Measurements from ENCODE around the gene ITGBL1.

Gene ITGBL1

GRCh38 chr13:101451641-101452040 is 834 bp upstream of the ITGBL1 start:
- no peak for DNase-seq (ENCODE audit: low read depth)

DNA sequence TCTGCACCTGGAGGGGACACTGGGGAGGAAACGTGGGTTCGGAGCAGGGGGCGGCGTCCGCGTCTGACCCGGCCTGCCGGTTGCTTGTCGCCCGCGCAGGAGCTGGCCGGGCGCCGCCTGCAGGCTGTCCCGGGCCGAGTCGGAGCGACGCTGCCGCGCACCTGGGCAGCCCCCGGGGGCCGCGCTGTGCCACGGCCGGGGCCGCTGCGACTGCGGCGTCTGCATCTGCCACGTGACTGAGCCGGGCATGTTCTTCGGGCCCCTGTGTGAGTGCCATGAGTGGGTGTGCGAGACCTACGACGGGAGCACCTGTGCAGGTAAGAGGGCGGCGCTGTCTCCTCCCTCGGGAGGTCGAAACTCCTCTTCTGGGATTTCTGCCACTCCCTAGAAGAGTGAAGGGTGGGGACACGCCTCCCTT is 1.3 kb downstream of the ITGBL1 start:
- DNase-seq (ENCODE audit: low read depth), result no peak

DNA sequence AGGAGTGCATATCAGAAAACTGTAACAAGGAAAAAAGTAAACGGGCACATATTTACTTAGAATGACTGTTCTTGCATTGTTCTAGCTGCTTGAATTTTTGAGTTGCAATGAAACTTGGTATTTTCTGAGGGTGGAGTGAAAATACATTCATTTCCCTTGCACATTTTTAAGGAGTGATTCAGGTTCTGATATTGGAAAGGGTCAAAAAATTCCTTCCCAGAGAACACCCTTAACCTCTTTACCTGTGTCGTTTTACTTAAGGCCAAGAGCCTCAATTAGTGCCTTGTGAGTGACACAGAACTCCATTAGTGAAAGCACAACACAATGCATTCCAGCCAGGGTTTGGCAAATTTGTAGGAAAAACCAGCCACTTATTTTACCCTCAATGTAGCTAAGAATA is 2.3 kb downstream of the ITGBL1 start:
- DNase-seq (ENCODE audit: low read depth), result no peak

DNA sequence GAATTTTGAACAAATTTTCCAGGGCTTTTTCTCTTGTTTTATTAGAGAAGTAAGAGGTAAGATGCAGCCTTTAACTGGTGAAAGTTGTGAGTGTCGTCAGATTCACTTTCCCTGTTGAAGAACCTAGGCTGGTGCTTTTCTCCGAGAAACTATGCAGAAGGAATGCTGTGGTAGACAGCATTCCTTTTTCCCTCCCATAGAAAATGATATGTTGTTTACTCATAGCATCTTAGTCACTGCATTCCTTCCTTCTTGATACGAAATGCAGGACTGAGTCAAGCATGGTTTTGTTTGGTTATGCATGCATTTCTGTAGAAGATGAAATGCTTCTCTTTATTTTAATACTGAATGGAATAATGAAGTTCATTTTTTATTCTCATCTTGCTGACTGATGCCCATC is 3.4 kb downstream of the ITGBL1 start:
- DNase-seq (ENCODE audit: low read depth), result no peak

GRCh38 chr13:101457176-101457575 is 4.7 kb downstream of the ITGBL1 start:
- no peak for DNase-seq (ENCODE audit: low read depth)

- no peak for DNase-seq (ENCODE audit: low read depth)
Measured at GRCh38 chr13:101465877-101466276, 13.4 kb downstream of the ITGBL1 start.

GRCh38 chr13:101467415-101467814 is 14.9 kb downstream of the ITGBL1 start:
- no peak for DNase-seq (ENCODE audit: low read depth)

DNA sequence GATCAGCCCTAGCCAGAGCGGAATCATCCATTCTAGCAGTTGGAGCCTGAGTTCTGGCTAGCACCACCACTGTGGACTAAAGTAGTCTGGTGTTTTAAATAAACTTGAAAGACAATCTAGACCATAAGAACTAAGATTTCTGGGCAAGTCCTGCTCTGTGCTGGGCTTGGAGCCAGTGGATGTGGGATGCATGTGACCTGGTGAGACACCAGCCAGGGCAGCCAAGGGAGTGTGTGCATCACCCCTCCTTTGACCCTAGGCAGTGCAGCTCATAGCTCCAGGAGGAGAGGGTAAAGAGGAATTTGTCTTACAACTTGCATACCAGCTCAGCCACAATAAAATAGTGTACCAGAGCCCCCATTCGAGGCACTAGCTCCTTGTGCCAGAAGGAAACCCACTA is 21.0 kb downstream of the ITGBL1 start:
- DNase-seq (ENCODE audit: low read depth), result no peak

GRCh38 chr13:101474419-101474957 is 22.0 kb downstream of the ITGBL1 start:
- DNase-seq (ENCODE audit: low read depth), result no peak

- no peak for DNase-seq (ENCODE audit: low read depth)
Measured at GRCh38 chr13:101475536-101475935, 23.1 kb downstream of the ITGBL1 start.

- DNase-seq (ENCODE audit: low read depth), result no peak
Measured at GRCh38 chr13:101481421-101481820, 28.9 kb downstream of the ITGBL1 start.

GRCh38 chr13:101486708-101487437 is 34.4 kb downstream of the ITGBL1 start:
- DNase-seq (ENCODE audit: low read depth), result no peak

DNA sequence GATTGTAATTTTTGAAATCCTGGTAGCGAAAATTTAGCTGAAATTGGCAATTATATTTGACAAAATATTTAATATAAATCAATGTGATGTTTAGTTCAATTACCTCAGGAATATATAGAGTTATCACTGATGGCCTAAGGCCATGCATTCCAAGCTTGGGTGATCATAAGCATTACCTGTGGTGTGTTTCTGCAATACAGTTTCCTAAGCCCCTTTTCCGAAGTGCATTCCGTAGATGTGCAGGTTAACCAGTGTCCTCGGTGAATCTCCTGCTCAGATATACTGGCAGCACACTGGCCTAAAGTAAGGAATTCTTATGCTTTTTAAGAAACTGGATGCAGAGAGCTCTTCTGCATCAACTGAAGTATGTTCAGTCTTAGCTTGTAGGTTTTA is 35.0 kb downstream of the ITGBL1 start:
- DNase-seq (ENCODE audit: low read depth), result no peak

DNA sequence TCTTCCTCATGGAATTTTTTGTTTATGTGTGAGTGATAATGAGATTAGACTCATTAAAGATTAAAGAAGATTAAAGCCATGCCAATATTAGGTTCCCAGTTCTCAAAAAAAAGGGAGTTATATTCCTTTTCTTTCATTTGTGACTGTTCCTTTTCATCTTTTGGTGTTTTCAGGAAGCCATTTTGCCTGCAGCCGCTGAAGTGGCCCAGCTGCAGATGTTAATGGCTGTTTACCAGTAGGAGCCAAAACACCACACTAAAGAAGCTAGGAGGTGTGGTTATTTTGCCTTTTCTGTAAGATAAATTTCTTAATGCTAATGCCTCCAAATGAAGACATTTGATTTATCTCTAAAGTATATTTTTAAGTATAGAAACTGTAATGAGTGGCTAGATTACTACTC is 36.3 kb downstream of the ITGBL1 start:
- DNase-seq (ENCODE audit: low read depth), result no peak

DNA sequence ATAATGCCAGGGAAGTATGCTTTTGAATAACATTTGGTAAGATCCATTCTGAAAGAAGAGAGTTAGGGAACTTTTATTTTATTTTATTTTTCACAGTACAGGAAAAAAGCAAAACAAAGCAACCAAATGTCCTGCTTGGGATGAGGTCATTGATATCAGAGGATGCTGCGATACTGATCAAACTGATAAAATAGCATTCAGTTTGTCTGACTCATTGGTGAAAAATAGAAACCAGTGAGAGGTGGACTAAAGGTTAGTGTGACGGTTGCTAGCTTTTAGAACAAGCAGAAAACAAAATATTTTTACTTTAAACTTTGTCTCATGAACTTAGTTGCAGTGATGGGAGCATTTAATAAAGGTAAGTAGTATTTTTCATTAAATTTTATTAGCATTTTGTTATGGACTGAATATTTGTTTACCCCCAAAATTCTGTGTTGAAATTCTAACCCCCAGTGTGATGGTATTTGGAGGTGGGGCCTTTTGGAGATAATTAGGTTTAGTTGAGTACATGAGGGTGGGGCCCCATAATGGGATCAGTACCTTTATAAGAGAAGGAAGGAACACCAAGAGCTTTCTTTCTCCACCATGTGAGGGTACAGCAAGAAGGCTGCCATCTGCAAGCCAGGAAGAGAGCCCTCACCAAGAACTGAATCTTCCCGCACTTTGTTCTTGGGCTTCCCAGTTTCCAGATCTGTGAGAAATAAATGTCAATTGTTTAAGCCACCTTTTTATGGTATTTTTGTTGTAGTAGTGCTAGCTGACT is 37.3 kb downstream of the ITGBL1 start:
- no peak for DNase-seq (ENCODE audit: low read depth)

DNA sequence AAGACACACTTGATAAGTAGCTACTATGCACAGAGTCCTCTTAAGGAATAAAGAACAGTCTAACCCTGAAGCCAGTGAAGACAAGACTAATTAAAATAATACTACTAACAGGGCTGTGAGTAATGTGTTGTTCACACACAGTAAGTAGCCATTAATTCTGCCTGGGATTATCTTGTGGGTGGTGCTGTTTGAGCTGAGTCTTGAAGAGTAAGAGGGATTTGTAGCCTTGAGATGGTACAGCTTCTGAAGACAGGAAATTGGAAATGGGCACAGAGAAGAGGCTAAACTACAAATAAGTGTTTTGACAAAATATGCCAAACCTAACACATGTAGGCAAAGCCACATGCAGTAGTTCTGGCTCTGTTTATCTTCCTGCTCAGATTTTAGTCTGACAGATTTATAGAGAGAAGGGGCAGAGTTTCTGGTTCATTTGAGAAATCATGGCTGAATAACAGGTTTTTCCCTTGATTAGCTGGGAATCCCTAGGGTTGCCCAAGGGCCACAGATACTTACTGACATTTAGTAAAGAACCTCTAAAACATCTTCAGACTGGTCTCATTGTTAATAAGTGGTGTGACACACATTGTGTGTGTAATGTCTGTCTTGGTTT is 38.0 kb downstream of the ITGBL1 start:
- no peak for DNase-seq (ENCODE audit: low read depth)

DNA sequence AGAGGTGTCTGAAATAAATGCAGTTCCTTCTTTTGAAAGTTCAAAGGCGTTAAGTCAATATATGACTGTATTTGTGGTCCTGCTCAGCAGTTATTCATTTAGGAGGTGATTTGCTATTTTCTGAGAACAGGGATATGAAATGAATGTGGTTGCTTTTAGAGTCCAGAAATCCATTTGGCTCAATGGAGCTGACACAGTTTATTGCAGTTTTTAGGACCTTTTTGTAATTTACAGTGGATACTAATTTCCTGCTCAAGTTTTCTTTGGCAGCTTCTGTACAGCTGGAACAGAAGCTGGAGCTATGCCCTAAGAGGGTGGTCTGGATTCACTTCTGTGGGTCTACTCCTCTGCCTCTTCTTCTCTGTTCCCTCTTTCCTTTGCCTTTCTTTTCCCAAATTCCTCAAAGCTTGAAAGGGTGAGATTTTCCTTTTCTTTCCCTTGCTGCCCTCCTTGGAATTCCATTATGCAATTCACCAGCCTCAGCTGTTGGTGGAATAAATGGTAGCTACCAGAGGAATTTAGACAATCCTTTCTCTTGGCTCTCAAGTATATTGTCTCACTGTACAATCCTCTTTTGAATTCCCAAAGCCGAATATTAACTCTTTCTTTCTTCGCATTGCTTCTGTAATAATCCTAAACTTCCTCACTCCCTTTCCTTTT is 39.9 kb downstream of the ITGBL1 start:
- no peak for DNase-seq (ENCODE audit: low read depth)

GRCh38 chr13:101493541-101493940 is 41.1 kb downstream of the ITGBL1 start:
- DNase-seq (ENCODE audit: low read depth), result no peak

DNA sequence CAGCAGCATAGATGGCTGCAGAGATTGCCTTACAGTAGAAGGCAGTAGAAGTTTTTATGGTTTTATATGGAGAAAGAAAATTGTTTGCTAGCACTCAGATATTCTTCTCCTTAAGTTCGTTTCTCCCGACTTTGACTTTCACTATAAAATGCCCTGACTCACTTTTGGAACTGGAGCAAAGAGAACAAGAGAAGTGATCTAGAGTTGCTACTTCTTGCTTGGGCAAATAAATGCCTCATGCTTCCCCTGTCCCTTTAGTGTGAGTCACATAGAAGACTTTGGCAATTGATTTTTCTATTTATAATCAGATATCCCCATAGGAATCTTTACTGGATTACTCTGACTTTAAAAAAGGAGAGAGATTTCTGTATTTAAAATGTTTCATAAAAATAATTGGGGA is 46.9 kb downstream of the ITGBL1 start:
- no peak for DNase-seq (ENCODE audit: low read depth)

DNA sequence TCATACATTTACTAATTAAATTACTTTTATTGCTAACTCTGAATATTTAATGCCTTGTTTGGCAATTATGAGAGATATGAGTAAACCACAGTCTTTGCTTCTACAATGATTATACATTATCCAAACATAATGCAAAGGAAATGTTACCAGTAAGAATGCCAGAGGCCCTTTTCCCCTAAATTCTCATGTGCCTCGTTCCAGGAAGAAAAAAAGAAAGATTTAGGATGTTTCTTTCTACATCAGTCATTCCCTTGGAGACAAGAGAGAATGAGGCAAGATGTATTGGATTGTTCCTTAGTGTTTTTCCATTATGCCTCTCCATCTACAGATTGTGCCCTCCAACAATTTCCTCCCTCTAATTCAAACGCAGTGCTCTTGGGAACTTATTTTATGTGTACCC is 50.1 kb downstream of the ITGBL1 start:
- DNase-seq (ENCODE audit: low read depth), result no peak

DNA sequence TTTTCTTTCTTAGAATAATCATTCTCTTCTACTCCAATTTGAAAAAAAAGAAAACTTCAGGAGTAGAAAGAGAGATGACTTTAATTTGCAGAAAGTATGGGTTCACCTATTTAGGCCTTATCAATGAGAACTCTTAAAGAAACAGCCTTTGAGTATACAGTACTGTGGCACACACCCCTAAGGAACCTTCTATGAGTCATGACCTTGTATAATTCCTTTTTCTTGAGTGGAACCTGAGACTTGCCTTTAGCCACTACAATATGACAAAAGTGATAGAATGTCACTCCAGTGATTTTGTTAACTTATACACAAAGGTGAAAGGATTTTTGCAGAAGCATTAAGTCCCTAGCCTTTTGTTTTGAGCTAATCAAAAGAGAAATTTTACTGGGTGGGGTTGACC is 58.7 kb downstream of the ITGBL1 start:
- DNase-seq (ENCODE audit: low read depth), result no peak

- no peak for DNase-seq (ENCODE audit: low read depth)
Measured at GRCh38 chr13:101511766-101512165, 59.3 kb downstream of the ITGBL1 start.

All from T-helper 22 cell (primary cell).